ENCODE results near the gene RAB21. TPM values are rescaled to one million over a fixed set of nuclear protein-coding genes. Genes with fewer than 3 reads are reported as not detected.
A peak's percentile ranks its signal among the peaks of the same experiment; 100 is the strongest.

The RAB21 gene
- total and polyA plus RNA-seq, 2 of the 13 experiments (the other 11 are each of a cell fraction or from before 2014, with no cell fraction given), result 4.4 to 50.9 TPM

DNA sequence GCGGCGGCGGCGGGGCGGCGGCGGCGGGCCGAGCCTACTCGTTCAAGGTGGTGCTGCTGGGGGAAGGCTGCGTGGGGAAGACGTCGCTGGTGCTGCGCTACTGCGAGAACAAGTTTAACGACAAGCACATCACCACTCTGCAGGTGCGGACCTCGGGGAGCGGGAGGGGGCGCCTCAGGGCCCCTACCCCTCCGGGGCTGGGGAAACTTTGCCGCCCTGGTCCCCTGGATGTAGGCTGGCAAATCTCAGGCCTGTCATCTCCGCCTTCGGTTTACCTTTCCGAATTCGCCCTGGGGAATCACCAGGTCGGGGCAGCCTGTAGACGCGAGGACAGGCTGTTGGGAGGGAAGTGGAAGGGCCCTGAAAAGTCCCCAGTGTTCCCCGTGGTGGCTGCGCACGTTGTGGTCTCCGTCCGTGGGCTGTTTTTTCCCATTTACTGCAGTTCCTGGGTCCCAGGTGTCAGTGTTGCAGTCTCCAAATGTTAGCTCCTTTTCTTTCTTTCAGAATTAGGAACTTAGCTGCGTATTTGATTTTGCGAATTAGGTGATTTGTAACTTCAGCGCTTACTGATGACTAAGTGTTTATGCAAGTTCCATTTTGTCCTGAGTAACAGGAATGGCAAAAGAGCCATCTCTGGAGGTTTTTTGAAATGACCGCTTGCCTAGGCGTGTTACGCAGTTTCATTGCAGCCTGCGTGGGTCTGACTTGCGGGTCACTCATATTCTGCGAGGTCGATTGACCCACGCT lies 656 bp downstream of the RAB21 start (continued):
- TF ChIP-seq, protein P1, sequence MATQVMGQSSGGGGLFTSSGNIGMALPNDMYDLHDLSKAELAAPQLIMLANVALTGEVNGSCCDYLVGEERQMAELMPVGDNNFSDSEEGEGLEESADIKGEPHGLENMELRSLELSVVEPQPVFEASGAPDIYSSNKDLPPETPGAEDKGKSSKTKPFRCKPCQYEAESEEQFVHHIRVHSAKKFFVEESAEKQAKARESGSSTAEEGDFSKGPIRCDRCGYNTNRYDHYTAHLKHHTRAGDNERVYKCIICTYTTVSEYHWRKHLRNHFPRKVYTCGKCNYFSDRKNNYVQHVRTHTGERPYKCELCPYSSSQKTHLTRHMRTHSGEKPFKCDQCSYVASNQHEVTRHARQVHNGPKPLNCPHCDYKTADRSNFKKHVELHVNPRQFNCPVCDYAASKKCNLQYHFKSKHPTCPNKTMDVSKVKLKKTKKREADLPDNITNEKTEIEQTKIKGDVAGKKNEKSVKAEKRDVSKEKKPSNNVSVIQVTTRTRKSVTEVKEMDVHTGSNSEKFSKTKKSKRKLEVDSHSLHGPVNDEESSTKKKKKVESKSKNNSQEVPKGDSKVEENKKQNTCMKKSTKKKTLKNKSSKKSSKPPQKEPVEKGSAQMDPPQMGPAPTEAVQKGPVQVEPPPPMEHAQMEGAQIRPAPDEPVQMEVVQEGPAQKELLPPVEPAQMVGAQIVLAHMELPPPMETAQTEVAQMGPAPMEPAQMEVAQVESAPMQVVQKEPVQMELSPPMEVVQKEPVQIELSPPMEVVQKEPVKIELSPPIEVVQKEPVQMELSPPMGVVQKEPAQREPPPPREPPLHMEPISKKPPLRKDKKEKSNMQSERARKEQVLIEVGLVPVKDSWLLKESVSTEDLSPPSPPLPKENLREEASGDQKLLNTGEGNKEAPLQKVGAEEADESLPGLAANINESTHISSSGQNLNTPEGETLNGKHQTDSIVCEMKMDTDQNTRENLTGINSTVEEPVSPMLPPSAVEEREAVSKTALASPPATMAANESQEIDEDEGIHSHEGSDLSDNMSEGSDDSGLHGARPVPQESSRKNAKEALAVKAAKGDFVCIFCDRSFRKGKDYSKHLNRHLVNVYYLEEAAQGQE (IDR thresholded peaks at IDR 0.05; ENCODE audit: borderline replicate concordance in 1 of 2, low read depth in 1 of 2, low read length in 2 of 2), result no peak
- no peak for TF ChIP-seq MIER2 (CRISPR knock-in tag; IDR thresholded peaks at IDR 0.05)
- no peak for TF ChIP-seq SIN3B (IDR thresholded peaks at IDR 0.05; ENCODE audit: low read length)
- TF ChIP-seq MAFG (CRISPR knock-in tag; IDR thresholded peaks at IDR 0.05), result no peak
- TF ChIP-seq, protein P2, sequence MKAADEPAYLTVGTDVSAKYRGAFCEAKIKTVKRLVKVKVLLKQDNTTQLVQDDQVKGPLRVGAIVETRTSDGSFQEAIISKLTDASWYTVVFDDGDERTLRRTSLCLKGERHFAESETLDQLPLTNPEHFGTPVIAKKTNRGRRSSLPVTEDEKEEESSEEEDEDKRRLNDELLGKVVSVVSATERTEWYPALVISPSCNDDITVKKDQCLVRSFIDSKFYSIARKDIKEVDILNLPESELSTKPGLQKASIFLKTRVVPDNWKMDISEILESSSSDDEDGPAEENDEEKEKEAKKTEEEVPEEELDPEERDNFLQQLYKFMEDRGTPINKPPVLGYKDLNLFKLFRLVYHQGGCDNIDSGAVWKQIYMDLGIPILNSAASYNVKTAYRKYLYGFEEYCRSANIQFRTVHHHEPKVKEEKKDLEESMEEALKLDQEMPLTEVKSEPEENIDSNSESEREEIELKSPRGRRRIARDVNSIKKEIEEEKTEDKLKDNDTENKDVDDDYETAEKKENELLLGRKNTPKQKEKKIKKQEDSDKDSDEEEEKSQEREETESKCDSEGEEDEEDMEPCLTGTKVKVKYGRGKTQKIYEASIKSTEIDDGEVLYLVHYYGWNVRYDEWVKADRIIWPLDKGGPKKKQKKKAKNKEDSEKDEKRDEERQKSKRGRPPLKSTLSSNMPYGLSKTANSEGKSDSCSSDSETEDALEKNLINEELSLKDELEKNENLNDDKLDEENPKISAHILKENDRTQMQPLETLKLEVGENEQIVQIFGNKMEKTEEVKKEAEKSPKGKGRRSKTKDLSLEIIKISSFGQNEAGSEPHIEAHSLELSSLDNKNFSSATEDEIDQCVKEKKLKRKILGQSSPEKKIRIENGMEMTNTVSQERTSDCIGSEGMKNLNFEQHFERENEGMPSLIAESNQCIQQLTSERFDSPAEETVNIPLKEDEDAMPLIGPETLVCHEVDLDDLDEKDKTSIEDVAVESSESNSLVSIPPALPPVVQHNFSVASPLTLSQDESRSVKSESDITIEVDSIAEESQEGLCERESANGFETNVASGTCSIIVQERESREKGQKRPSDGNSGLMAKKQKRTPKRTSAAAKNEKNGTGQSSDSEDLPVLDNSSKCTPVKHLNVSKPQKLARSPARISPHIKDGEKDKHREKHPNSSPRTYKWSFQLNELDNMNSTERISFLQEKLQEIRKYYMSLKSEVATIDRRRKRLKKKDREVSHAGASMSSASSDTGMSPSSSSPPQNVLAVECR (CRISPR knock-in tag; IDR thresholded peaks at IDR 0.05; ENCODE audit: borderline replicate concordance), result 0 out of 2 replicates have a peak, but pooled peaks have one; percentile 7
- TF ChIP-seq ZNF317 (CRISPR knock-in tag; IDR thresholded peaks at IDR 0.05), result 0 out of 2 replicates have a peak, but pooled peaks have one; percentile 13
- TF ChIP-seq ZNF382 (CRISPR knock-in tag; IDR thresholded peaks at IDR 0.05; ENCODE audit: borderline replicate concordance), result no peak
- 0 out of 2 replicates have a peak, but pooled peaks have one; percentile 0 for TF ChIP-seq IRF9 (CRISPR knock-in tag; IDR thresholded peaks at IDR 0.05; ENCODE audit: borderline replicate concordance)
- 0 out of 2 replicates have a peak, but pooled peaks have one; percentile 13 for TF ChIP-seq YEATS4 (CRISPR knock-in tag; IDR thresholded peaks at IDR 0.05; ENCODE audit: borderline replicate concordance)
- peak; percentile 9 for TF ChIP-seq RBFOX2 (IDR thresholded peaks at IDR 0.05; ENCODE audit: low read depth, low read length)
- TF ChIP-seq THAP11 (CRISPR knock-in tag; IDR thresholded peaks at IDR 0.05), result no peak
- TF ChIP-seq, protein P3, sequence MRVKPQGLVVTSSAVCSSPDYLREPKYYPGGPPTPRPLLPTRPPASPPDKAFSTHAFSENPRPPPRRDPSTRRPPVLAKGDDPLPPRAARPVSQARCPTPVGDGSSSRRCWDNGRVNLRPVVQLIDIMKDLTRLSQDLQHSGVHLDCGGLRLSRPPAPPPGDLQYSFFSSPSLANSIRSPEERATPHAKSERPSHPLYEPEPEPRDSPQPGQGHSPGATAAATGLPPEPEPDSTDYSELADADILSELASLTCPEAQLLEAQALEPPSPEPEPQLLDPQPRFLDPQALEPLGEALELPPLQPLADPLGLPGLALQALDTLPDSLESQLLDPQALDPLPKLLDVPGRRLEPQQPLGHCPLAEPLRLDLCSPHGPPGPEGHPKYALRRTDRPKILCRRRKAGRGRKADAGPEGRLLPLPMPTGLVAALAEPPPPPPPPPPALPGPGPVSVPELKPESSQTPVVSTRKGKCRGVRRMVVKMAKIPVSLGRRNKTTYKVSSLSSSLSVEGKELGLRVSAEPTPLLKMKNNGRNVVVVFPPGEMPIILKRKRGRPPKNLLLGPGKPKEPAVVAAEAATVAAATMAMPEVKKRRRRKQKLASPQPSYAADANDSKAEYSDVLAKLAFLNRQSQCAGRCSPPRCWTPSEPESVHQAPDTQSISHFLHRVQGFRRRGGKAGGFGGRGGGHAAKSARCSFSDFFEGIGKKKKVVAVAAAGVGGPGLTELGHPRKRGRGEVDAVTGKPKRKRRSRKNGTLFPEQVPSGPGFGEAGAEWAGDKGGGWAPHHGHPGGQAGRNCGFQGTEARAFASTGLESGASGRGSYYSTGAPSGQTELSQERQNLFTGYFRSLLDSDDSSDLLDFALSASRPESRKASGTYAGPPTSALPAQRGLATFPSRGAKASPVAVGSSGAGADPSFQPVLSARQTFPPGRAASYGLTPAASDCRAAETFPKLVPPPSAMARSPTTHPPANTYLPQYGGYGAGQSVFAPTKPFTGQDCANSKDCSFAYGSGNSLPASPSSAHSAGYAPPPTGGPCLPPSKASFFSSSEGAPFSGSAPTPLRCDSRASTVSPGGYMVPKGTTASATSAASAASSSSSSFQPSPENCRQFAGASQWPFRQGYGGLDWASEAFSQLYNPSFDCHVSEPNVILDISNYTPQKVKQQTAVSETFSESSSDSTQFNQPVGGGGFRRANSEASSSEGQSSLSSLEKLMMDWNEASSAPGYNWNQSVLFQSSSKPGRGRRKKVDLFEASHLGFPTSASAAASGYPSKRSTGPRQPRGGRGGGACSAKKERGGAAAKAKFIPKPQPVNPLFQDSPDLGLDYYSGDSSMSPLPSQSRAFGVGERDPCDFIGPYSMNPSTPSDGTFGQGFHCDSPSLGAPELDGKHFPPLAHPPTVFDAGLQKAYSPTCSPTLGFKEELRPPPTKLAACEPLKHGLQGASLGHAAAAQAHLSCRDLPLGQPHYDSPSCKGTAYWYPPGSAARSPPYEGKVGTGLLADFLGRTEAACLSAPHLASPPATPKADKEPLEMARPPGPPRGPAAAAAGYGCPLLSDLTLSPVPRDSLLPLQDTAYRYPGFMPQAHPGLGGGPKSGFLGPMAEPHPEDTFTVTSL (CRISPR knock-in tag; IDR thresholded peaks at IDR 0.05; ENCODE audit: borderline replicate concordance), result 0 out of 2 replicates have a peak, but pooled peaks have one; percentile 27

All from HepG2 (cell line).